Measurements from ENCODE around the gene C22orf39.

Gene C22orf39

GRCh38 chr22:19447330-19448075, at the start of gene C22orf39:
Gene C22orf39, minus strand, starts transcription at chr22:19447711. Its CDS starts 23 bp downstream, at chr22:19447688.
- DNase-seq = peak; percentile 76

- no peak for DNase-seq
Measured at GRCh38 chr22:19497245-19497644, 49.7 kb upstream of the C22orf39 start.

- no peak for DNase-seq
Measured at GRCh38 chr22:19496324-19496630, 48.8 kb upstream of the C22orf39 start.

- DNase-seq = no peak
Measured at GRCh38 chr22:19495562-19496323, 48.2 kb upstream of the C22orf39 start.

- no peak for DNase-seq
Measured at GRCh38 chr22:19494676-19495173, 47.2 kb upstream of the C22orf39 start.

- DNase-seq = no peak
Measured at GRCh38 chr22:19494001-19494560, 46.6 kb upstream of the C22orf39 start.

- DNase-seq = no peak
Measured at GRCh38 chr22:19492504-19493174, 45.1 kb upstream of the C22orf39 start.

GRCh38 chr22:19490628-19491230, 43.2 kb upstream of the C22orf39 start:
- no peak for DNase-seq

- DNase-seq = no peak
Measured at GRCh38 chr22:19488884-19489843, 41.7 kb upstream of the C22orf39 start.

- DNase-seq = no peak
Measured at GRCh38 chr22:19488285-19488684, 40.8 kb upstream of the C22orf39 start.

- no peak for DNase-seq
Measured at GRCh38 chr22:19483481-19484244, 36.2 kb upstream of the C22orf39 start.

- no peak for DNase-seq
Measured at GRCh38 chr22:19482297-19482696, 34.8 kb upstream of the C22orf39 start.

GRCh38 chr22:19480789-19481188, 33.3 kb upstream of the C22orf39 start:
- DNase-seq = no peak

- DNase-seq = no peak
Measured at GRCh38 chr22:19480173-19480568, 32.7 kb upstream of the C22orf39 start.

- DNase-seq = peak; percentile 90
Measured at GRCh38 chr22:19479355-19480172, 32.1 kb upstream of the C22orf39 start, which contains the start of gene CDC45. Gene CDC45, plus strand, starts transcription at chr22:19479920. Its CDS starts 49 bp downstream, at chr22:19479969.

- peak; percentile 65 for DNase-seq
Measured at GRCh38 chr22:19478901-19479354, 31.4 kb upstream of the C22orf39 start, which contains the start of gene UFD1. Gene UFD1, minus strand, starts transcription at chr22:19479193. Its CDS starts 108 bp downstream, at chr22:19479085.

- DNase-seq = no peak
Measured at GRCh38 chr22:19478045-19478900, 30.8 kb upstream of the C22orf39 start.

- DNase-seq = no peak
Measured at GRCh38 chr22:19477321-19478044, 30.0 kb upstream of the C22orf39 start.

Measured in activated T-cell treated with anti-CD3 and anti-CD28 coated beads for 4 hours (primary cell).